SW480 (cell line): ENCODE results near the gene ZNF415.
"Not testable (repeated sequence)": the region's sequence is repeated elsewhere in the genome, so short reads cannot be mapped to it uniquely, and the experiment has no call there.

Experiments
- DNase-seq: peaks from one replicate; pipeline ENCODE4 v3.0.0-alpha.2; 2016; ENCODE audit warnings: low spot score

Gene ZNF415

GRCh38 chr19:53102756-53103233, 29.9 kb downstream of the ZNF415 start:
- no peak for DNase-seq

- no peak for DNase-seq
Observed at GRCh38 chr19:53102206-53102755, 30.4 kb downstream of the ZNF415 start.

- DNase-seq: no peak
Observed at GRCh38 chr19:53101518-53101917, 31.2 kb downstream of the ZNF415 start.

- not testable (repeated sequence) for DNase-seq
Observed at GRCh38 chr19:53098570-53098969, 34.1 kb downstream of the ZNF415 start.

- not testable (repeated sequence) for DNase-seq
Observed at GRCh38 chr19:53096982-53097690, 35.6 kb downstream of the ZNF415 start.

GRCh38 chr19:53096579-53096978, 36.1 kb downstream of the ZNF415 start:
- not testable (repeated sequence) for DNase-seq

- no peak for DNase-seq
Observed at GRCh38 chr19:53094754-53095575, 37.7 kb downstream of the ZNF415 start.

GRCh38 chr19:53092723-53093122, 40.0 kb downstream of the ZNF415 start:
- DNase-seq: no peak

GRCh38 chr19:53091413-53092254, 41.1 kb downstream of the ZNF415 start:
- no peak for DNase-seq

GRCh38 chr19:53088091-53088490, 44.6 kb downstream of the ZNF415 start:
- no peak for DNase-seq

GRCh38 chr19:53086949-53087348, 45.8 kb downstream of the ZNF415 start:
- DNase-seq: no peak

- DNase-seq: no peak
Observed at GRCh38 chr19:53085496-53085895, 47.2 kb downstream of the ZNF415 start.

- DNase-seq: no peak
Observed at GRCh38 chr19:53082929-53083328, 49.8 kb downstream of the ZNF415 start.

- DNase-seq: no peak
Observed at GRCh38 chr19:53079313-53079924, 53.3 kb downstream of the ZNF415 start.

GRCh38 chr19:53078668-53079067, 54.0 kb downstream of the ZNF415 start:
- no peak for DNase-seq

GRCh38 chr19:53076984-53077383, 55.7 kb downstream of the ZNF415 start:
- DNase-seq: no peak

- DNase-seq: no peak
Observed at GRCh38 chr19:53068834-53069233, 63.9 kb downstream of the ZNF415 start.

- no peak for DNase-seq
Observed at GRCh38 chr19:53068199-53068598, 64.5 kb downstream of the ZNF415 start.

GRCh38 chr19:53057904-53058580, 74.7 kb downstream of the ZNF415 start:
- no peak for DNase-seq
